Cerebellar cortex (tissue), 1 donor: ENCODE measurements around the gene PKD2.
"Not testable (repeated sequence)": the region's sequence is repeated elsewhere in the genome, so short reads cannot be mapped to it uniquely, and the experiment has no call there.

Source experiments
- DNase-seq: peaks from one replicate; pipeline ENCODE4 v3.0.0-alpha.2; 2015; ENCODE audit warnings: low spot score

Gene PKD2

DNA sequence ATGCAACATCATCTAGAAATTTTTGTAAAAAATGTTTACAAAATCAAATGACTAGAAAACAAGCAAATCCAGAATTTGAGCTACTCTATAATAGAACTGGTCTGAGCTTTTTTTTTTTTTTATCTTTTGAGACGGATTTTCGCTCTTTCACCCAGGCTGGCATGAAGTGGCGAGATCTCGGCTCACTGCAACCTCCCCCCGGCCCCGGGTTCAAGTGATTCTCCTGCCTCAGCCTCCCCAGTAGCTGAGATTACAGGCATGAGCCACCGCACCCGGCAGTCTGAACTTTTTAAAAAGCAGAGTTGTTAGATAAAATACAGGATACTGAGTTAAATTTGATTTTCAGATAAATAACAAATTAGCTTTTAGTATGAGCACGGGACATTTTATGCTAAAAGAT, 20.9 kb upstream of the PKD2 start:
- no peak for DNase-seq

GRCh38 chr4:87989765-87990164, 17.7 kb upstream of the PKD2 start:
- DNase-seq: no peak

GRCh38 chr4:87995435-87995834, 12.0 kb upstream of the PKD2 start:
- no peak for DNase-seq

DNA sequence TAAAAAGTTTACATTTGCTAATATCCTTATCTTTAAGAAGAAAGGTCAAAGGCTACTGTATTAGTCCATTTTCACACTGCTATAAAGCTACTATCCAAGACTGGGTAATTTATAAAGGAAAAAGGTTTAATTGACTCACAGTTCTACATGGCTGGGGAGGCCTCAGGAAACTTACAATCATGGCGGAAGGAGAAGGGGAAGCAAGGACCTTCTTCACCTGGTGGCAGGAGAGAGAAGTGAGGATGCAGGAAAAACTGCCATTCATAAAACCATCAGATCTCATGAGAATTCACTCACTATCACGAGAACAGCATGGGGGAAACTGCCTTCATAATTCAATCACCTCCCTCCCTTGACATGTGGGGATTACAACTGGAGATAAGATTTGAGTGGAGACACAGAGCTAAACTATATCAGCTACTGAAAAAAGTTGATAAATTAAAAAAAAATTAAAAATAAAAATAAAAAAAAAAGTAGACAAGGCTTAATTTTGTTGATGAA, 8.2 kb upstream of the PKD2 start:
- not testable (repeated sequence) for DNase-seq

- DNase-seq: no peak
Measured at GRCh38 chr4:88001871-88002270, 5.6 kb upstream of the PKD2 start.

GRCh38 chr4:88002786-88003185, 4.6 kb upstream of the PKD2 start:
- no peak for DNase-seq

DNA sequence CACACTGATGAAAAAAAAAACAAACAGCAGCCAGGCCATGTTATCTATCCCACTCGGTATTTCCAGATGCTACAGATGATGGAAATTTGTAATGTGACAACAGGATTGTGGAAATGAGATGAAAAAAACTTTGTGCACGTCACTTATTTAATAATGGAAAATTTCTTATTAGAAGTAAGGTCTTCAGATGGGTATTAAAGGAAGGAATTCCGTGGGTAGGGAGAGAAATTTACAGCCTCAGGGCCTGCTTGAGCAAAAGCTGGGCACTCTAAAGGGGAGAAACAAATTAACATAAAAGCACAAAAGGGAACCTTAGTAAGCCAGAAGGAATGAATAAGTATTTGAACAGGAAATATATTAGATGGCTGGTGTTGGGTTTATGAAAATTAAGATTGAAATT, 4.2 kb upstream of the PKD2 start:
- DNase-seq: no peak

- DNase-seq: no peak
Measured at GRCh38 chr4:88005076-88005475, 2.4 kb upstream of the PKD2 start.

DNA sequence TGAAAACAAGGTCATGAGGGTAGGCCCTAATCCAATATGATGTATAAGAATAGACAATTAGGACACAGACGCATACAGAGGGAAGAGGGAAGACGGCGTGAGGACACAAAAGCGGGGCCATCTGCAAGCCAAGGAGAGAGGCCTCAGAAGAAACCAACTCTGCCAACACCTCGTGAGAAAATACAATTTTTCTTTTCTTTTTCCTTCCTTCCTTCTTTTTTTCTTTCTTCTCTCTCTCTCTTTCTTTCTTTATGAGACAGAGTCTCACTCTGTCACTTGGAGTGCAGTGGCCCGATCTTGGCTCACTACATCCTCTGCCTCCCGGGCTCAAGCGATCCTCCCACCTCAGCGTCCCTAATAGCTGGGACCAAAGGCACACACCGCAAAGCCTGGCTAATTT, 1.5 kb upstream of the PKD2 start:
- DNase-seq: no peak

GRCh38 chr4:88006956-88007303, 505 bp upstream of the PKD2 start:
- peak; percentile 63 for DNase-seq

DNA sequence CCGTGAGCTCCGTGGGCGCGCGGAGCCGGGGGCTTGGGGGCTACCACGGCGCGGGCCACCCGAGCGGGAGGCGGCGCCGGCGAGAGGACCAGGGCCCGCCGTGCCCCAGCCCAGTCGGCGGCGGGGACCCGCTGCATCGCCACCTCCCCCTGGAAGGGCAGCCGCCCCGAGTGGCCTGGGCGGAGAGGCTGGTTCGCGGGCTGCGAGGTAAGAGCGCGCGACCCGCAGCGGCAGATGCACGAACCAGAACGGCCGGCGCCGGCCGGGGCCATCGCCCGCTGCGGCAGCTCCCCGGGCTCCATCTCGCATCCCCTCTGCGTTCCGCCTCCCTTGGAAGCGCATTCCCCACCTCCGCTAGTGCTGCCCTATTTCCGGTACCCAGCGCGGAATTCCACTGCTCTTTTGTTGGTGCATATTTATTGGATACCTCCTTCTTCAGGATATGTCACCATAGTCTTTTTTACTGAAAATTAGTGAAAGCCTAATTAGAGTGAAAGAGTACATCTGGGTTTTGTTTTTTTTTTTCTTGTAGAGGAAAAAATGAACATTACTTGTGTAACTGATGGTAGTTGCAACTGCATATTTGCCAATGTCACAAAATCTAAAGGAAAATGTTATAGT, 797 bp downstream of the PKD2 start:
- DNase-seq: peak; percentile 49

DNA sequence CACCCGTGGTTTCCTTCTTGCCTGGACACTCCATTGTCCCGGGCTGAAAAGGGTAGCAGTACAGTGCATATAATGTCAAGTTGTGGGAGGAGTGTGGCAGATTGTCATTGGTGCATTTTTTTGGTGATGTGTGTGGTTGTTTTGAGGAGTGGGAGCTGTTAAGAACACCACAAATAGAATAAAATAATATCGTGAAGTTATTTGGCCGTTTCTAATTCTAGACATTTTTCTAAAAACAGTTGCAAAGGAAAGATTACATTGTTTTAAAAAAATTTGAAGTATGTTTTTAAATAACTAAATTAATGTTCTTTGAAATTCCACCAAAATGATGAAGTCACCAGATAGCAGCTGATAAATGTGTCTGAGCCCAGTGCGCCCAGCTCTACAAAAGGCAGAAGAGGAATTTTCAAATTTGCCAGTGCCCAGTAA, 1.3 kb downstream of the PKD2 start:
- DNase-seq: peak; percentile 40

DNA sequence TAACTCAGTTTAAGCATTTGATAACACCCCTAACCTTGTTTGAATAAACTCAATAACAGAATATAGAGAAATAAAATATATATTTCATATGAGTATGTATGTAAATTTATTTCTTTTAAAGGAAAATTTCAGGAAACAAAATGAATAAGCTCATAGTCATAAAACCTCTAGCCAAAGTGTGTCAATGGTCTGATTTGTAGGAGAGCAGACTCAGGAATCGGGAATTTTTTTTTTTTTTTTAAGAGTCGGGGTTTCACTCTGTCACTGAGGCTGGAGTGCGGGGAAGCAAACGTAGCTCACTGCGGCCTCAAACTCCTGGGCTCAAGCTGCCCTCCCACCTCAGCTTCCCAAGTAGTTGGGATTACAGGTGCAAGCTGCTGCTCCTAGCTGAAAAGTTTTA, 2.4 kb downstream of the PKD2 start:
- no peak for DNase-seq

DNA sequence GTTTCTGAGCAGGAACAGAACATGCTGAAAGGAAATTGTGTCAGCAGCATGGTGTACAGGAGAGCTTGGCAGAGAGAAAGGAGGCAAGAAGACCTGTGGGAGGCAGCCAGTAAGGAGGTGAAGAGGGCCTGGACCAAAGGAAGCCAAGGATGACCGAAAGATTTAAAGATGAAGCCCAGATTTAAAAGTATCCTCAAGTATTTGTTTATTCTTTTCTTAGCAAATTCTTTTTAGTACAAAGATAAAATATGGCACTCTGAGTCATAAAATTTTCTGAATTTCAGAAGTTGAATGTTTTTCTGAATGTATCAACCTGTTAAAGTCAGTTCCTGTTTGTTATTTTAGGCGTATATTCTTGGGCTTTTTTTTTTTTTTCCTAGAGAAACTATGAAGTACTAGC, 3.5 kb downstream of the PKD2 start:
- DNase-seq: no peak

DNA sequence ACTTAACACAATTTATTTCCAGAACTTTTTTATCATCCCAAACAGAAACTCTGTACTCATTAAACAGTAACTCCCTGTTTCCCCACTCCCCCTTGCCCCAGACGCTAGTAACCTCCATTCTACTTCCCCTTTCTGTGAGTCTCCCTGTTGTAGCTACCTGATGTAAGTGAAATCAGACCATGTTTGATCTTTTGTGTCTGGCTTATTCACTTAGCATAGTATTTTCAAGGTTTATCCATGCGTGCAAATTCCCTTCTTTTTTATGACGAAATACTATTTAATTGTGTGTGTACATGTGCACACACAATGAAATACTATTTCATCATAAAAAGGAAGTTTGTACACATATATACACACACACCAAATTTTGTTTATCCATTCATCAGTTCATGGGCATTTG, 5.2 kb downstream of the PKD2 start:
- no peak for DNase-seq

- no peak for DNase-seq
Measured at GRCh38 chr4:88014386-88014905, 7.0 kb downstream of the PKD2 start.

DNA sequence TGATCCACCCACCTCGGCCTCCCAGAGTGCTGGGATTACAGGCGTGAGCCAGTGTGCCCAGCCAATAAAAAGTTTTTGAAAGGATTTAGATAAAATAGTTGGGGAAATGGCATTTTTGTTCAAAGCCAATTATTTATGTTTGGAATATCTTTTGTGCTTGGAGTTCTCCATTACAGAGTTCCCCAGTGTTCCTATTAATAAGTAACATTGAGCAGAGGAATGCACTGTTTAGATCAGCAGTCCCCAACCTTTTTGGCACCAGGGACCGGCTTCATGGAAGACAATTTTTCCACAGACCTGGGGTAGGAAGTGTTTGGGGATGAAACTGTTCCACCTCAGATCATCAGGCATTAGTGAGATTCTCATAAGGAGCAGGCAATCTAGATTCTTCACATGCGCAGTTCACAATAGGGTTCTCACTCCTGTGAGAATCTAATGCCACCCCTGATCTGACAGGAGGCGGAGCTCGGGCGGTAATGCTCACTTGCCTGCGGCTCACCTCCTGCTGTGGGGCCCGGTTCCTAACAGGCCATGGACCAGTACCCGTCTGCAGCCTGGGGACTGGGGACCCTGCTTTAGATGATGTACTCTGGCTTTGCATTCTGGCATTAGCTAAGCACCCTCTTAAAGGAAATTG, 8.3 kb downstream of the PKD2 start:
- no peak for DNase-seq

- DNase-seq: no peak
Measured at GRCh38 chr4:88017516-88018297, 10.3 kb downstream of the PKD2 start.

GRCh38 chr4:88018466-88018865, 11.0 kb downstream of the PKD2 start:
- peak; percentile 61 for DNase-seq

GRCh38 chr4:88021824-88022223, 14.4 kb downstream of the PKD2 start:
- no peak for DNase-seq

GRCh38 chr4:88022289-88022688, 14.9 kb downstream of the PKD2 start:
- no peak for DNase-seq

DNA sequence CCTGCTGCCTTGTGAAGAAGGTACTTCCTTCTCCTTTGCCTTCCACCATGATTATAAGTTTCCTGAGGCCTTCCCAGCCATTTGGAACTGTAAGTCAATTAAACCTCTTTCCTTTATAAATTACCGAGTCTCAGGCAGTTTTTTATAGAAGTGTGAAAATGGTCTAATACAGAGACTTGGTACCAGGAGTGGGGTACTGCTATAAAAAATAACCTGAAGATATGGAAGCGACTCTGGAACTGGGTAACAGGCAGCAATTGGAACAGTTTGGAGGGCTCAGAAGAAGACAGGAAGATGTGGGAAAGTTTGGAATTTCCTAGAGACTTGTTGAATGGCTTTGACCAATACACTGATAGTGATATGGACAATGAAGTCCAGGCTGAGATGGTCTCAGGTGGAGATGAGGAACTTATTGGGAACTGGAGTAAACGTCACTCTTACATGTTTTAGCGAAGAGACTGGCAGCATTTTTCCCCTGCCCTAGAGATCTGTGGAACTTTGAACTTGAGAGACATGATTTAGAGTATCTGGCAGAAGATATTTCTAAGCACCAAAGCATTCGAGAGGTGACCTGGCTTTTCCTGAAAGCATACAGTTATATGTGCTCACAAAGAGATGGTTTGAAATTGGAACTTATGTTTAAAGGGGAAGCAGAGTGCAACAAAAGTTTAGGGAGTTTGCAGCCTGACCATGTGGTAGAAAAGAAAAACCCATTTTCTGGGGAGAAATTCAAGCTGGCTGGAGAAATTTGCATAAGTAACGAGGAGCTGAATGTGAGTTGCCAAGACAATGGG, 18.6 kb downstream of the PKD2 start:
- not testable (repeated sequence) for DNase-seq
